ENCODE data around the gene SMARCA1. TPM values are rescaled to one million over a fixed set of nuclear protein-coding genes. Genes with fewer than 3 reads are reported as not detected.
A peak's percentile ranks its signal among the peaks of the same experiment; 100 is the strongest.

SMARCA1 gene
- total and polyA plus RNA-seq, 2 of the 13 experiments (the other 11 are each of a cell fraction or from before 2014, with no cell fraction given): 97.7 to 145 TPM

DNA sequence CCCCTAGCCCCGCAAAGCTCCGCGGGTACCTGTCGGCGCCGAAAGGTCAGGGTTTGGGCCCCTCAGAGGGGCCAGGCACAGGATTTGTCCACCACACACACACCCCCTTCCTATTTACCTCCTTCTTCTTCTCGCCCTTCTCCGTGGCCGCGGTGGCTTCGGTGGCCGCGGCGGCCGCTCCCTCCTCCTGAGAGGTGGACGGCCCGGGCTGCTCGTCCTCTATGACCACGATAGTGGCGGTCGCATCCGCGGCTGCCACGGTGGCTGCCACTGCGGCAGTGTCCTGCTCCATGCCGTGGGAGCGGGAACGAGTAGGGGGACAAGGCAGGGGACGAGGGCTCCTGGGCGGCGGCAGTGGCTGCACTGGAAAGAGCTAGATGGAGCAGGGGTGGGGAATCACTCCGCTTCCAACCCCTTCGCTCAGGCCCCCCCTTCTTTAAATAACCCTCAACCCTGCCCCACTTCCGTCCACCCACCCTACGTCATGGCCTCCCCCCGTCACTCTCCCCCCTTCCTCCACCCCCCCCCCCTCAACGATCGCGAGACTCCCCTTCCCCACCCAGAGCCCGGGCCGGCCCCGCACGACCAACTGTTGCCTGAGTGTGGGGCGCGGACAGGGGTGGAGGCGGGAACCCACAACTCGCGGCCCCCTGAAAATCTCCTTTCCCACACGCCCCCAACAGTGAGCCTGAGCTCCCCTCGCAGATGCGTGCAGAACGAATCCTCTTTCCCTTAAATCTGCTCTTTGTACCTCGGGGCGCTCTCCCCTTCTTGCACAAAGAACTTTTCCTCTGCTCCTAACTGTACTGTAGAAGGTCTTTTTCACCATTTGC lies at the start of gene SMARCA1 (continued):
- no peak for TF ChIP-seq MLX (CRISPR knock-in tag; IDR thresholded peaks at IDR 0.05)
- TF ChIP-seq NR0B2 (CRISPR knock-in tag; IDR thresholded peaks at IDR 0.05): no peak
- TF ChIP-seq GTF2F1 (IDR thresholded peaks at IDR 0.05; ENCODE audit: low read length): 0 out of 2 replicates have a peak, but pooled peaks have one; percentile 32
- 0 out of 2 replicates have a peak, but pooled peaks have one; percentile 27 for TF ChIP-seq BCL6 (CRISPR knock-in tag; IDR thresholded peaks at IDR 0.05)
- TF ChIP-seq, protein P1, sequence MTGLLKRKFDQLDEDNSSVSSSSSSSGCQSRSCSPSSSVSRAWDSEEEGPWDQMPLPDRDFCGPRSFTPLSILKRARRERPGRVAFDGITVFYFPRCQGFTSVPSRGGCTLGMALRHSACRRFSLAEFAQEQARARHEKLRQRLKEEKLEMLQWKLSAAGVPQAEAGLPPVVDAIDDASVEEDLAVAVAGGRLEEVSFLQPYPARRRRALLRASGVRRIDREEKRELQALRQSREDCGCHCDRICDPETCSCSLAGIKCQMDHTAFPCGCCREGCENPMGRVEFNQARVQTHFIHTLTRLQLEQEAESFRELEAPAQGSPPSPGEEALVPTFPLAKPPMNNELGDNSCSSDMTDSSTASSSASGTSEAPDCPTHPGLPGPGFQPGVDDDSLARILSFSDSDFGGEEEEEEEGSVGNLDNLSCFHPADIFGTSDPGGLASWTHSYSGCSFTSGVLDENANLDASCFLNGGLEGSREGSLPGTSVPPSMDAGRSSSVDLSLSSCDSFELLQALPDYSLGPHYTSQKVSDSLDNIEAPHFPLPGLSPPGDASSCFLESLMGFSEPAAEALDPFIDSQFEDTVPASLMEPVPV (CRISPR knock-in tag; IDR thresholded peaks at IDR 0.05): peak; percentile 33; the same call in 1 of the 2 replicates
- TF ChIP-seq, protein P2, sequence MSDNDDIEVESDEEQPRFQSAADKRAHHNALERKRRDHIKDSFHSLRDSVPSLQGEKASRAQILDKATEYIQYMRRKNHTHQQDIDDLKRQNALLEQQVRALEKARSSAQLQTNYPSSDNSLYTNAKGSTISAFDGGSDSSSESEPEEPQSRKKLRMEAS (IDR thresholded peaks at IDR 0.05): 0 out of 2 replicates have a peak, but pooled peaks have one; percentile 11
- TF ChIP-seq NFE2 (CRISPR knock-in tag; IDR thresholded peaks at IDR 0.05): no peak
- TF ChIP-seq ARID5B (CRISPR knock-in tag; IDR thresholded peaks at IDR 0.05): 0 out of 2 replicates have a peak, but pooled peaks have one; percentile 8
- no peak for TF ChIP-seq DNMT3B (CRISPR knock-in tag; conservative IDR thresholded peaks at IDR 0.05)
- peak; percentile 29; the same call in 1 of the 2 replicates for TF ChIP-seq HDAC1 (CRISPR knock-in tag; IDR thresholded peaks at IDR 0.05)
- TF ChIP-seq, protein P3, sequence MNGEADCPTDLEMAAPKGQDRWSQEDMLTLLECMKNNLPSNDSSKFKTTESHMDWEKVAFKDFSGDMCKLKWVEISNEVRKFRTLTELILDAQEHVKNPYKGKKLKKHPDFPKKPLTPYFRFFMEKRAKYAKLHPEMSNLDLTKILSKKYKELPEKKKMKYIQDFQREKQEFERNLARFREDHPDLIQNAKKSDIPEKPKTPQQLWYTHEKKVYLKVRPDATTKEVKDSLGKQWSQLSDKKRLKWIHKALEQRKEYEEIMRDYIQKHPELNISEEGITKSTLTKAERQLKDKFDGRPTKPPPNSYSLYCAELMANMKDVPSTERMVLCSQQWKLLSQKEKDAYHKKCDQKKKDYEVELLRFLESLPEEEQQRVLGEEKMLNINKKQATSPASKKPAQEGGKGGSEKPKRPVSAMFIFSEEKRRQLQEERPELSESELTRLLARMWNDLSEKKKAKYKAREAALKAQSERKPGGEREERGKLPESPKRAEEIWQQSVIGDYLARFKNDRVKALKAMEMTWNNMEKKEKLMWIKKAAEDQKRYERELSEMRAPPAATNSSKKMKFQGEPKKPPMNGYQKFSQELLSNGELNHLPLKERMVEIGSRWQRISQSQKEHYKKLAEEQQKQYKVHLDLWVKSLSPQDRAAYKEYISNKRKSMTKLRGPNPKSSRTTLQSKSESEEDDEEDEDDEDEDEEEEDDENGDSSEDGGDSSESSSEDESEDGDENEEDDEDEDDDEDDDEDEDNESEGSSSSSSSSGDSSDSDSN (CRISPR knock-in tag; IDR thresholded peaks at IDR 0.05): peak; percentile 69; the same call in 1 of the 2 replicates
- TF ChIP-seq TAF1 (CRISPR knock-in tag; IDR thresholded peaks at IDR 0.05): peak; percentile 79
- TF ChIP-seq ZFX (CRISPR knock-in tag; IDR thresholded peaks at IDR 0.05; ENCODE audit: low read depth): peak; percentile 34; the same call in 1 of the 2 replicates
- no peak for TF ChIP-seq ATF2 (CRISPR knock-in tag; IDR thresholded peaks at IDR 0.05)
- 0 out of 2 replicates have a peak, but pooled peaks have one; percentile 72 for TF ChIP-seq HES4 (CRISPR knock-in tag; IDR thresholded peaks at IDR 0.05; ENCODE audit: borderline replicate concordance)
- TF ChIP-seq SALL1 (CRISPR knock-in tag; IDR thresholded peaks at IDR 0.05): peak; percentile 71
- 0 out of 2 replicates have a peak, but pooled peaks have one; percentile 58 for TF ChIP-seq ZNF441 (CRISPR knock-in tag; IDR thresholded peaks at IDR 0.05; ENCODE audit: borderline replicate concordance)
